HG03354 (cell line): ENCODE measurements around the gene TMEM219.
"Not testable (repeated sequence)": the region's sequence is repeated elsewhere in the genome, so short reads cannot be mapped to it uniquely, and the experiment has no call there.

Source experiments
- ATAC-seq: cut with Tn5 transposase; IDR thresholded peaks from one replicate; pipeline ENCODE4 v1.9.1; 2021; ENCODE audit warnings: mild to moderate bottlenecking; ENCODE audit not compliant: unreplicated experiment, poor library complexity, severe bottlenecking

The TMEM219 gene, protein sequence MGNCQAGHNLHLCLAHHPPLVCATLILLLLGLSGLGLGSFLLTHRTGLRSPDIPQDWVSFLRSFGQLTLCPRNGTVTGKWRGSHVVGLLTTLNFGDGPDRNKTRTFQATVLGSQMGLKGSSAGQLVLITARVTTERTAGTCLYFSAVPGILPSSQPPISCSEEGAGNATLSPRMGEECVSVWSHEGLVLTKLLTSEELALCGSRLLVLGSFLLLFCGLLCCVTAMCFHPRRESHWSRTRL

DNA sequence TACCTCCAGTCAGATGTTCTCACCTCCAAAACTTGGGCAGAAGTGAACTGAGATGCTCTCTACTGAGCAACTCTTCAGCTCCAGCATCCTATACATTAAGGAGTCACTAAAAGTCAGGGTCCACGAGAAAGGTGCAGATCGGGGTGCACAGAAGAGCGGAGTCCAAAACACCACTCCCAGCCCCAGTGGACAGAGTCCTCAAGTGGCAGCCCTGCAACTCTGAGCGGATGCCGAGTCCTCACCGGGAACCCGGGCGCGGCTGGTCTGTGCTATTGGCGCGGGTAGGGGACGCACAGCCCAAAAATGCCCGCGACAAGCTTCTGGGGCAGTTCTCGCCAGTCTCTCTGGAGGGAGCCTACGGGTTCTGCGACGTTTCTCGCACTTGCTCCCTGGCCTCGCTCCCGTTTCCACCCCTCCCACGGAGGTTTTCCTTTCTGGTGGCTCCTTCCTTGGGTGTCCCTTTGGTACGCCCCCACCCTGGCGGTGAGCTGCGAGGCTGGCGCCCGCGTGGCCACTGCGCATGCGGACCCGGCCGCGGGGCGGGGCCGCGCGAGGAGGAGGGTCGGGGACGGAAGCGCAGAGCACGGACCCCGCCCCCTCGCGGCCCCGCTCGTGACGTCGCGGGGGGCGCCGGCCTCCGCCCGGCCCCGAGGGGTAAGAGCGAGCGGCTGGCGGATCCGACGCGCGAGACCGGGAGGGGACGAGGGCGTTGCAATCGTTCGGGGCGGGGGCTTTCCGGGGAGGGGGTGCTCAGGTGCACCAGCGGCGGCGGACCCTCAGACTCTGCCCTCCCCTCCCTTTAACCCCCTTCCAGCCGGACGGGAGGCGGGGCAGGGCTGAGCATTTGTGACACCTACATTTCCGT, at the start of gene TMEM219:
Gene TMEM219 (plus strand): TSS at position 601 of the 865 bp plus-strand sequence. CDS start 1,065 bp downstream, outside the sequence.
- ATAC-seq = peak; percentile 83

DNA sequence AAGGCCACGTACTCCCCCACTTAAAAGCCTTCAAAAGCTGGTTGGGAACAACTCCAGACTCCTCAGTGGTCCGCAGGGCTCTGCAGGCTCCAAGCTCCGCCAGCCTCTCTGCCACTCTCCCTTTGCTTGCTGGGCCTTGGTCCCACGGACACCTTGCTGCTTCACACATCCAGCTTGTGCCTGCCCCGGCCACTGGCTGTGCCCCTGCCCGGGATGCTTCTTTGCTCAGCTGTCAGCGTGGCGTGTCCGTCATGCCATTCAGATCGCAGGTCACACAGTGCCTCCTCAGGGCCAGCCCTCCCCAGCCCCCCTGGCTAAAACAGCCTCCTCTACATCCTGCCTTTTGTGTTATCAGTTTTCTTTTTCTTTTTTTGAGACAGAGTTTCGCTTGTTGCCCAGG, 49.8 kb upstream of the TMEM219 start:
- ATAC-seq = no peak

DNA sequence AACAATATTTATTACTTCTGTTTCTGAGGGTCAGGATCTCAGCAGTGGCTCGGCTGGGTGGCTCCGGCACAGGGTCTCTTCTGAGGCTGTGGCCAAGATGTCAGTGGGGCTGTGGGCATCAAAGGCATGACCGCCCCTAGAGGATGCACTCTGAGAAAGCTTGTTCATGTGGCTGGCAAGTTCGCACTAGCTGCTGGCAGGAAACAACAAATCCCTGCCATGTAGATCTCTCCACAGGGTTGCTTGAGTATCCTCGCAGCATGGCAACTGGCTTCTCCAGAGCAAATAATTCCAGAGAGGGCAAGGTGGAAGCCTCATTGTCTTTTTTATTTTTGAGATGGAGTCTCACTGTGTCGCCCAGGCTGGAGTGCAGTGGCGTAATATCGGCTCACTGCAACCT, 48.4 kb upstream of the TMEM219 start:
- ATAC-seq = no peak

DNA sequence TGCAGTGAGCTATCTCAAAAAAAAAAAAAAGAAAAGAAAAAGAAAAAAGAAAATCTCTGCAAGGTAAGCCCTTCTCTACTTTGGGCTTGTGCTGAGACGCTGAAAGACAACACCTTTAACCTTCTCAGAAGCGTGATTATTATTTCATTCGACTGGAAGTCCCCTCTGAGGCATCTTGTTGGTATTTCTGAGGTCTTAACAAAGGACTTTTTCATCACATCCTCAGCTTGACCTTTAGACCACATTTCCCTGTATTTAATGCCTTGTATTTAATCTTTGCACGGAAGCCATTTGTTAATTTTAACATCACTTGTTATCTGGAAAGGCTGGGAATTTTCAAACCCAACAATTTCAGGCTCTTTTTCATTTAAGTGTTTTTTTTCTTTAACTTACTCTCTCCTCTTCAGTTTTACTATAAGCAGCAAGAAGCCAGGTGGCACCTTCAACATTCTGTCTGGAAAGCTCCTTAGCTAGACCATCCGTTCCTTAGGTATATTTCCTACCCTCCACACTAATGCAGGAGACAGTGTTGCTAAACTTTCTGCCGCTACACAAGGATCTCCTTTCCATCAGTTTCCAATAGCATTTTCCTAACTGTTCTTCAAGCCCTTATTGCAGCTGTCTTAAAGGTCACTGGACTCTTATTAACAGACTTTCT, 46.2 kb upstream of the TMEM219 start:
- no peak for ATAC-seq

DNA sequence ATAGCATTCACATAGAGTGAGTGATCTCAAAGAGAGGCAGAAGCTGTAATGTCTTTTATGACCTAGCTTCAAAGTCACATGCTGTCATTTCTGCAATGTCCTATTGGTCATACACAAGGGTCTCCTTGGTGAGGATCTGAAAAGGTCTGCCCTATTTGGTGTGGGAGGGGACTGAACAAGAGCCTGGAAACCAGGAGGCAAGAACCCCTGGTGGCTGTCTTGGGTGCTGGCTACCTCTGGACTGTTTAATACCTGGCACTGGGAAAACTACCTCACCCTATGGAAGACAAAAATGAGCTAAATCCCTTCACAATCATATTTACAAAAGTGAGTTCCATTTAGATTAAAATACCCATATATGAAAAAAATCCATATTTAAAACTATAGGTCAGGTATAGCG, 44.9 kb upstream of the TMEM219 start:
- ATAC-seq = no peak

DNA sequence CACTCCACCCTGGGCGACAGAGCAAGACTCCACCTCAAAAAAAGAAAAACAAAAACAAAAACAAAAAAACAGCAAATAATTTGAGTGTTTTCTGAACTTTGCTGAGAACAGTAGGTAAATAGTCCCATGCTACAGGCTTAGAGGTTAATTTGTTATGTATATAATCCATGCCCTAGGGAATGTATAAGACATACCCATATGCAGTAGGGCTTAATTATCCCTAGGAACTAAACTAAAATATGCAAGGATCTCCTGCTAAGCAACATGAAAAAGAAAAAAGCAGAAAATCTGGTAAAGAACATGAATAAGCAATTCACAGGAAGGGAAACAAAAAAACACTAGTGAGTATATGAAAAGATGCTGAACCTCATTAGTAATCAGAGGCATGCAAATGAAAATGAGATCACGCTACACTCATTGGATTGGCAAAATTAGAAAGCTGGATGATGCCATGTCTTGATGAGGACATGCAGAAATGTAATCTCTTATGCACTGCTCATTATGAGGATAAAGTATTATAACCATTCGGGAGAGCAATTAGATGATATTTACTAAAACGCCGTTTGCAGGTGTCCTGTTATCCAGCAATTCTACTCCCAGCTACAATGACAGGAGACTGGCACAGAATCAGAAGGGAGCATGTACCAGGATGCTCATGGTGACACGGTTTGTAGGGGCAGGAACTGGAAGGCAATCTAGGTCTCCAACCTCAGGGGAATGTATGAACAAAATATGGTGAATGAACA, 41.4 kb upstream of the TMEM219 start:
- ATAC-seq = no peak

DNA sequence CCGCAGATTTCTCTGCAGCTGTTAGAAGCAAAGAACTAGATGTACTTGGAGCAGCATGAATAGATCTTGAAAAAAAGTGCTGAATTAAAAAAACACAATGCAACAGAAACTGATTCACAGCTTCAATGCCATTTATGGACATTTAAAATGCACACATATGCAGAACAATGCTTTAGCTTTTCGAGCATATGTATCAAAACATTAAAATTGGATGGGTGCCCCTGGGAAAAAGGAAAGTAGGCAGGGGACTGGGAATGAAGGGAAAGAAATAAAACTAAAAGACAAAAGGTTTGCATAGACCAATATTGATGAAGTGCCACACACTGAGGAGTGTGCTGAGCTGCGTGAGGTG, 40.9 kb upstream of the TMEM219 start:
- ATAC-seq = no peak

DNA sequence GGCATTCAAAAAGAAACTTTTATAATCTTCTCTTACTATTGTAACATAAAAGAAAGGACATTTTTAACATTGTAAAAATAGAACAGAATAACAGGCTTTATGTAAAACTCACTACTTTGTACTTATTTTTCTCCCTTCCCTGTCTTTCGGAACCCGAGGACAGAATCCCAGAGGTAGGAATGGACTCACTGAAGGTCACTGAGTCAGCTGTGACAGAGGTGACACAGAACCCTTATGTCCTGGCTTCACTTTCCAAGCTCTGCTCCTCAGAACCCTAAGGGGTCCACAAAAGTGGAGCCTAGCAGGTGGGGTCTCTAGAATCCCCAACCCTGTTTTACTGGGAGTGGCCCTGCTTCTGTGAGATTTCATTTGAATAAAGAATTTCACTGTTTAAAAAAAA, 39.6 kb upstream of the TMEM219 start:
- ATAC-seq = no peak

DNA sequence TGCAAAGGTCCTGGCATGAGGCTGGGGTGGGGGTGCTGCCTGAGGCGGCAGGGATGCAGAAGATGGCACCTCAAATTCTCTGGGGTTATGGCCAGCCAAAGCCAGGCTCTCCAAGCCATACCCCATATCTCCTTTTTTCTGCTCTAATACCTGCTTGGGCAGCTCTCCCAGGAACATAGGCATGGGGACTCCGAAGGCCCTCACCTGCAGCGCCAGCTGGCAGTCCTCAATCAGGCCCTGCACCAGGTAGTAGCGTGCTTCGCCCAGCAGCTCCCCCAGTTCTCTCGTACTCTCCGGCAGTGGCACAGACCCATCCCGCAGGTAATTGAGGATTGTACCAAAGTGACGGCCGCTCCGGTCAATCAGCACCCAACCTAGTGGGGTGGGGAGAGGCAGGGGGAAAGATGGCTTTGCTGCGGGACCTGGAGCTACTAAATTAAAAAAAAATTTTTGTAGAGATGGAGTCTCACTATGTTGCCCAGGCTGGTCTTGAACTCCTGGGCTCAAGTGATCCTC, 38.8 kb upstream of the TMEM219 start:
- ATAC-seq = no peak

DNA sequence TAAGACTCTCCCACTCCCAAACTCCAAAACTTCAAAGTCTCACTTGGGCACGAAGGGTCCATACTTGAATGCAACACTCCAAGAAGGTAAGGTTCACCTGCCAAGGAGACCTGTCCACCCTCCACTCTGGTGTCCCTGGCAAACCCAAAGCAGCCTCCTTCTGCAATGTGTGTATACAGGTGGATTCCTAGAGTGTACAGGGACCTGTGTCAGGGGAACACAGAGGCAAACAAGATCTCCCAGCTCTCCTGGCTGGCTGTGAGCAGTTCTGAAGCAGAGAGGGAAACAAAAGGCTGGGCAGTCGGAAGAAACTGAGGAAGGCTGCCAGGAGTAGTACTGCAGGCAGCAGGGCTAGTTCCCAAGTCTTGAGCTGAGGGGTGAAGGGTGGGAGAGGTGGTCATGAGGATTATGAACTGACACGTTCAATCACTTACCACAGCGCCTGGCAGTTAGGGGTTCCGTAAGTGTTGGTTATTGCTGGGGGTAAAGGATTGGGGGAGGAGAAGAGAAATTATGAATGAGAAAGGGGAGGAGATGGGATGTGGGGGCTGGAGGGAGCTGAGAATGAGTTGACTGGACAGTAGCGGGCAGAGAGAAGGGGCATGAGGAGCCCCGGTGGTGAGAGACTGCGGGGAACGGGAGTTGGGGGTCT, 36.6 kb upstream of the TMEM219 start:
- no peak for ATAC-seq

DNA sequence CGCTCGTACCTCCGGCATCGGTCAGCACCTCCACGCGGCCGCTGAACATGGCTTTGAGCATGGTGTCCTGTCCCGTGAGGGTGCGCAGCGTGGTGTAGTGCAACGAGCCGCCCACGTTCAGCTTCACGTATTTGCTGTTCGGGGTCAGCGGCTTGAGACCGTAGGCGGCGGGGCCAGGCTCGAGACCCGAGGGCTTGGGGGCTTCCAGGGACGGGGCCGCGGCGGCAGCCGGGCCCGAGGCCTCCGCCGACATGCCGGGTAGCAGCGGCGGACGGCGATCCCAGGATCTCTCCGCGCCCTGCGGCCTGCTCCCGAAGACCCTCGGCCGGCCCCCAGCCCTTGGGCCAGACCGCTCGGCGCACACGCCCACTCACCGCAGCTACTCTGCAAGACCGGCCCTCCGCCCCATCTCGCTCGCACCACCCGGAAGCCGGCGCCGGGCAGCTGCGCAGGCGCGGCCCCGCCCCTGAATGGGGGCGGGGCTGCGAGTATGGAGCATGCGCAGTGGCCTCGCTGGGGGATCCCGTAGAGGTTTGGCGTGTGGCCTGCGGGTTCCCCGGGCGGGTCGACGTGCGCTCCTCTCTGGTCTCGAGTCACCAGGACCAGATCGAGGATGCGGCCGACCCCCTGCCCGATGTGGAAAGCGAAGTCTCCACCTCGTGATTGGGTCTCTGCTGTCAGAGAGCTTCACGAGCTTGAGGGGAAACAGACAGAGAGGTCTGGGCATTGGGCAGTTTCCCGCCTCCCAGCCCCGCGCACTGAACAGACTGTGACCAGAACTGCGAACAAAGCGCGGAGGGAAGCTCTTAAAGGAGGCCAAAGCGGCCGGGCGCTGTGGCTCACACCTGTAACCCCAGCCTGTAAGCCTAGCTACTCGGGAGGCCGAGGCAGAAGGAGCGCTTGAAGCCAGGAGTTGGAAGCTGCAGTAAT, 35.8 kb upstream of the TMEM219 start, which contains the start of gene KCTD13:
Gene KCTD13 (minus strand): TSS at position 446 of the 930 bp plus-strand sequence. CDS start 193 bp downstream, at position 253.
- ATAC-seq = peak; percentile 86

DNA sequence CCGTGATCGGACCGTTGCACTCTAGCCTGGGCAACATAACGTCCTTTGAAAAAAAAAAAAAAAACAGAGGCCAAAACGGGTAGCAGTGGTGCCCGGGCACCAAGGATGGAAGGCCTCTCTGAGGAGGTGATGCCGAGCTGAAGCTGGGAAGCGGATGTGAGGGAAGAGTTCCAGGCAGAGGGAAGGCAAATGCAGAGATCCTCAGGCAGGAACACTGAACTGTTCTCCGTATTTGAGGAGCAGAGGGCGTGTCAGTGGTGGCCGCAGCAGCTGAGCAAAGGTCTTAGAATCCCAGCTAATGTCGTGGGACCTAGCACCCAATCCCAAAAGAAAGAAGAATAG, 35.2 kb upstream of the TMEM219 start:
- ATAC-seq = no peak

DNA sequence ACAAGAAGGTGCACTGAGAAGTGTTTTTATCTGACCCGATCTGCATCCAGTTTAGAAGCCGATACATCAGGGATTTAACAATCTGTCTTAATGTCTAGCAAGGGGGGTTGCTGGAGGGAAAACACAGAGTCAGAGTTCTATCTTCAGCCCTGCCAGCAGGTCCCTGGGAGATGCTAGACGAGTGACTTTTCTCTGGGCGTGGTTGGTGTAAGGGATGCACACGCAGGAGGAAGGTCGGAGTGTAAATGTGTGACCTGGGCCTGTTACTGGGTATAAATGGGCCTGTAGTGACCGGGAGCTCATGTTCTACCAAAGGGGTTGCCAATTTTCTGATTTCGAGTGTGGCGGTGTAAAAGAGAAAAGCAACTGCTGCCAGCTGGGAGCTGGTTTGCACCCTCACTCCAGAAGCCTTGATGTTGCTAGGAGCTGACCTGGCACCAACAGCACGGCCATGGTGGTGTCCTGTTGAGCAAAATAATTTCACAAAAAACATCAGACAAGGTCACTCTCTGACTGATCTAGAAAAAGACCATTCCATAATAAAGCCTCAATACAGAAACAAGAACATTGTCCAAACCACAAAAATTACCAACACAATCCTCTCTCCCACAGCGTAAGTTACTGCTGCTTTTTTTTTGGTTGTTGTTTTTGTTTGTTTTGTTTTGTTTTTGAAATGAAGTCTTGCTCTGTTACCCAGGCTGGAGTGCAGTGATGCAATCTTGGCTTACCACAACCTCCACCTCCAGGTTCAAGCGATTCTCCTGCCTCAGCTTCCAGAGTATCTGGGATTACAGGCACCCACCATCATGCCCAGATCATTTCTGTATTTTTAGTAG, 34.6 kb upstream of the TMEM219 start:
- ATAC-seq = no peak

DNA sequence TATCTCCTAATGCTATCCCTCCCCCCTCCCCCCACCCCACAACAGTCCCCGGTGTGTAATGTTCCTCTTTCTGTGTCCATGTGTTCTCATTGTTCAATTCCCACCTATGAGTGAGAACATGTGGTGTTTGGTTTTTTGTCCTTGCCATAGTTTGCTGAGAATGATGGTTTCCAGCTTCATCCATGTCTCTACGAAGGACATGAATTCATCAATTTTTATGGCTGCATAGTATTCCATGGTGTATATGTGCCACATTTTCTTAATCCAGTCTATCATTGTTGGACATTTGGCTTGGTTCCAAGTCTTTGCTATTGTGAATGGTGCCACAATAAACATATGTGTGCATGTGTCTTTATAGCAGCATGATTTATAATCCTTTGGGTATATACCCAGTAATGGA, 30.1 kb upstream of the TMEM219 start:
- ATAC-seq = not testable (repeated sequence)

DNA sequence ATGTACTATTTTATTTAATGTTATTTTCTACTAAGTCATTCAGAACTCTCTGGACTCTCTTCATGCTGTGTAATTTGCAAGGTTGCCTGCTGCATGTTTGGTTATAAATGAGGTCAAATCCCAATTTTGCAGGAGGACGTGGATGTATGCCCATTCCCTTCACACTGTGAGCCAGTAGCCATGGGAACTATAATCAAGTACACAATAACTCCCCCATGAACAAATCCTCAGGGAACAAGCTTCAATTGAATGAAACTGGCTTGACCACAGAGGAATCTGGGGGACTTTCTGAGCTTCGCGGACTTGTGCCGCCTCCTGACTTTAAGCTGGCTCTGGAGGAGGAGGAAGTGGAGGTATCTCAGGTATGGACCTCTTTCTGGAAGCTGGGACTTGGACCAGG, 21.2 kb upstream of the TMEM219 start:
- no peak for ATAC-seq

DNA sequence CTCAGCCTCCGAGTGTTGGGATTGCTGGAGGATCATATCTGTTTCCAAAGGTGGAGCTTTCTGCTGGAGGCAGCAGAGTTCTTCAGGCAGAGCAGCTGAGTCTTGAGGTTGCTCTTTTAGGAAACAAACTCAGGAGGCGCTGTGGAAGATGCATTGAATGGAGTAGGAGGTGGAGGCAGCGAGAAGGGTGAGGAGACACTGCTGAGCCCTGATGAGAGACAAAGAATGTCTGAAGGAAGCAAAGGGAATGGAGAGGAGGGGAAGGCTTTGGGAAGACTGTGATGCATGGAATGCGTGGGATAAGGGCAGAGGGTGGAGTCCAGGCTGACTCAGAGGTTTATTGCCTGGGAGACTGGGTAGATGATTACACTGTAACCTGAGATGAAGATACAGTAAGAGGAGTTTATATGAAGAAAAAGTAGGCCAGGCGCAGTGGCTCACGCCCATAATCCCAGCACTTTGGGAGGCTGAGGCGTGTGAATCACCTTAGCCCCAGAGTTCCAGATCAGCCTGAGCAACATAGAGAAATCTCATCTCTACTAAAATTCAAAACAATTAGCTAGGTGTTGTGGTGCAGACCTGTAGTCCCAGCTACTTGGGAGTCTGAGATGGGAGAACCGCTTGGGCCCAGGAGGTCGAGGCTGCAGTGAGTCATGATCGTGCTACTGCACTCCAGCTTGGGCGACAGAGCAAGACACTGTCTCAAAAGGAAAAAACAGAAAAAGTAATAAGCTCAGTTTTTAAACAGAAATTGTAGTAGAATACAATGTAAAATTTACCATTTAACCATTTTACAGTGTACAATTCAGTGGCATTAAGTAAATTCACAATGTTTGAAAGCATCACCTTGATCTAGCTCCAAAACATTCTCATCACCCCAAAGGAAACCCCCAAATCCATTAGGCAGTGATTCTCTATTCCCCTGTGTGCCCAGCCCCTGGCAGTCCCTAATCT, 17.8 kb upstream of the TMEM219 start:
- ATAC-seq = no peak
